PC-3 (cell line): Measurements from ENCODE around the gene PARK7. TPM values are rescaled to one million over a fixed set of nuclear protein-coding genes. Genes with fewer than 3 reads are reported as not detected.
A peak's percentile ranks its signal among the peaks of the same experiment; 100 is the strongest.

Source experiments
- ATAC-seq: fragments of 200-7000 bp; cut with Tn5 transposase; 2 replicates; pipeline ENCODE4 v1.9.1; 2020; ENCODE audit warnings: mild to moderate bottlenecking, moderate library complexity
- BruUV-seq: library from RNA; stranded (reverse); fragments of 400-500 nt; replicated peaks from 2 replicates; lab custom pipeline; 2021; lab: Mats Ljungman, UMichigan
- CTCF ChIA-PET: fragments of 300-600 bp; sonication (Branson Sonifier 250); formaldehyde crosslinking; loops from one replicate; lab custom pipeline; 2022; ENCODE audit warnings: antibody characterized with exemption; lab: Charles Lee
- POLR2A ChIA-PET: fragments of 300-600 bp; sonication (Branson Sonifier 250); formaldehyde crosslinking; loops from one replicate; lab custom pipeline; 2022; ENCODE audit warnings: antibody characterized with exemption; ENCODE audit not compliant: unreplicated experiment; lab: Charles Lee
- DNase-seq: peaks from one replicate; pipeline ENCODE4 v3.0.0-alpha.2; 2015
- H2AFZ ChIP-seq: fragments of 300-600 bp; sonication (generic); 2 replicates; pipeline ENCODE4 v1.6.0; 2016; ENCODE audit warnings: antibody characterized with exemption, low read length
- H3F3A ChIP-seq: fragments of 300-600 bp; sonication (generic); one replicate; pipeline ENCODE4 v1.6.0; 2017; ENCODE audit warnings: antibody characterized with exemption, low read length, control low read depth, mild to moderate bottlenecking; ENCODE audit not compliant: unreplicated experiment
- H3K27ac ChIP-seq: fragments of 300-600 bp; sonication (generic); 2 replicates; pipeline ENCODE4 v1.5.1; 2016; ENCODE audit warnings: mild to moderate bottlenecking, low read length
- H3K27me3 ChIP-seq: fragments of 300-600 bp; sonication (generic); 2 replicates; pipeline ENCODE4 v1.6.1; 2016; ENCODE audit warnings: low read length, mixed read lengths
- H3K36me3 ChIP-seq: fragments of 300-600 bp; sonication (generic); 2 replicates; pipeline ENCODE4 v1.6.1; 2016; ENCODE audit warnings: low read depth, mixed run types, low read length, mixed read lengths
- H3K4me1 ChIP-seq: fragments of 300-600 bp; sonication (generic); 2 replicates; pipeline ENCODE4 v1.5.1; 2016; ENCODE audit warnings: low read length; ENCODE audit not compliant: insufficient read depth
- H3K4me2 ChIP-seq: fragments of 300-600 bp; sonication (generic); 2 replicates; pipeline ENCODE4 v1.6.0; 2016; ENCODE audit warnings: low read length
- H3K4me3 ChIP-seq: fragments of 300-600 bp; sonication (generic); 2 replicates; pipeline ENCODE4 v1.5.1; 2016; ENCODE audit warnings: mild to moderate bottlenecking, low read length, mixed read lengths
- H3K79me2 ChIP-seq: fragments of 300-600 bp; sonication (generic); 2 replicates; pipeline ENCODE4 v1.6.1; 2017; ENCODE audit warnings: low read length, mixed read lengths
- H3K9ac ChIP-seq: fragments of 300-600 bp; sonication (generic); 2 replicates; pipeline ENCODE4 v1.6.0; 2016; ENCODE audit warnings: mild to moderate bottlenecking, low read length
- H3K9me2 ChIP-seq: fragments of 300-600 bp; sonication (generic); replicated peaks from 2 replicates; pipeline ENCODE4 v1.6.1; 2016; ENCODE audit warnings: mixed run types, low read length, mixed read lengths
- H3K9me3 ChIP-seq: fragments of 300-600 bp; sonication (generic); 2 replicates; pipeline ENCODE4 v1.6.1; 2016; ENCODE audit warnings: low read length, mixed read lengths
- H4K20me1 ChIP-seq: fragments of 300-600 bp; sonication (generic); 2 replicates; pipeline ENCODE4 v1.6.1; 2016; ENCODE audit warnings: low read length, mixed read lengths
- EZH2 ChIP-seq: fragments of 300-600 bp; sonication (generic); IDR thresholded peaks from one replicate; pipeline ENCODE4 v1.6.1; 2017; ENCODE audit warnings: antibody characterized with exemption, mild to moderate bottlenecking, low read length; ENCODE audit not compliant: unreplicated experiment
- EZH2phosphoT487 ChIP-seq: fragments of 300-600 bp; sonication (generic); IDR thresholded peaks from 2 replicates; pipeline ENCODE4 v1.6.1; 2018; ENCODE audit warnings: mild to moderate bottlenecking, antibody characterized with exemption, low read length, borderline replicate concordance
- intact Hi-C: fragments of 100-400 bp; cut with micrococcal nuclease; formaldehyde crosslinking; loops from 2 replicates; pipeline ENCODE4 v1.9.0; 2023
- total RNA-seq: library from RNA; depleted of rRNA; stranded (reverse); fragments of >200 nt; gene quantifications from 2 replicates; pipeline ENCODE4 v1.2.3, GENCODE V29; 2014
- TF ChIP-seq, protein P1 (sequence below): fragments of 300-600 bp; sonication (generic); conservative IDR thresholded peaks from 2 replicates; pipeline ENCODE4 v1.5.1; 2017; ENCODE audit warnings: antibody characterized with exemption, low read depth, mild to moderate bottlenecking, low read length

Gene PARK7
- total RNA-seq, 1 experiment from 2014 or later: 316 TPM

DNA sequence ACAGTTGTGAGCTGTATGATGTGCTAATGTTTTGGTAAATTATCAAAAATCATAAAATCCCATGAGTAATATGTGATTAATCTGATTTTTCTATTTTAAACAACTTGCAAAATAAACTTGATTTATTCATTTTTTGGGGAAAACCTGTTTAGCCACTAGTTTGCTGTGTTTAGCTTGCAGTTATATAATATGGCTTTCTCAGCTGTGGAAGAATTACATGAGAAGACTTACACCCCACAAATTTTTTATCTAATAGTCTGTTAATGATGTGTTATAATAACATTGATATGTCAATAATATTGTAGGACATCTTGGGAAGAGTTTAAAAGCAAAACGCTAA lies 67.0 kb downstream of the PARK7 start:
- H3K79me2 ChIP-seq: peaks cover 34% of the 10 kb centered on the region
- H3K36me3 ChIP-seq: peaks cover 18% of the 10 kb centered on the region
- ChIA-PET POLR2A (interaction anchor here (0.5 to 1.3 kb wide), 7 partner anchors 8 to 169 kb away, joined by 3 to 18 read pairs (median 3); no protein-coding TSS in a partner anchor), CTCF (interaction anchor here (0.6 to 2.7 kb wide), 5 partner anchors 13 to 285 kb away, joined by 3 to 8 read pairs (median 4); no protein-coding TSS in a partner anchor)
- H3K4me3 ChIP-seq: no peak overlapping the region; the same call in 1 of the 2 replicates
- H3K9me2 ChIP-seq: no peaks in the 10 kb centered on the region
- intact Hi-C loops: loop anchor here (1.0 to 2.0 kb wide), 6 partner anchors 32 to 210 kb away; no protein-coding TSS in a partner anchor
- no peak for TF ChIP-seq EZH2
- TF ChIP-seq, protein P1, sequence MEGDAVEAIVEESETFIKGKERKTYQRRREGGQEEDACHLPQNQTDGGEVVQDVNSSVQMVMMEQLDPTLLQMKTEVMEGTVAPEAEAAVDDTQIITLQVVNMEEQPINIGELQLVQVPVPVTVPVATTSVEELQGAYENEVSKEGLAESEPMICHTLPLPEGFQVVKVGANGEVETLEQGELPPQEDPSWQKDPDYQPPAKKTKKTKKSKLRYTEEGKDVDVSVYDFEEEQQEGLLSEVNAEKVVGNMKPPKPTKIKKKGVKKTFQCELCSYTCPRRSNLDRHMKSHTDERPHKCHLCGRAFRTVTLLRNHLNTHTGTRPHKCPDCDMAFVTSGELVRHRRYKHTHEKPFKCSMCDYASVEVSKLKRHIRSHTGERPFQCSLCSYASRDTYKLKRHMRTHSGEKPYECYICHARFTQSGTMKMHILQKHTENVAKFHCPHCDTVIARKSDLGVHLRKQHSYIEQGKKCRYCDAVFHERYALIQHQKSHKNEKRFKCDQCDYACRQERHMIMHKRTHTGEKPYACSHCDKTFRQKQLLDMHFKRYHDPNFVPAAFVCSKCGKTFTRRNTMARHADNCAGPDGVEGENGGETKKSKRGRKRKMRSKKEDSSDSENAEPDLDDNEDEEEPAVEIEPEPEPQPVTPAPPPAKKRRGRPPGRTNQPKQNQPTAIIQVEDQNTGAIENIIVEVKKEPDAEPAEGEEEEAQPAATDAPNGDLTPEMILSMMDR: no peak
- TF ChIP-seq EZH2phosphoT487: no peak
- no peak overlapping the region for H2AFZ ChIP-seq
- peaks cover 40% of the 10 kb centered on the region for H3K4me1 ChIP-seq
- H3K27me3 ChIP-seq: no peaks in the 10 kb centered on the region
- H3K27ac ChIP-seq: peak overlapping the region; percentile 94
- DNase-seq (no peak), ATAC-seq (no peak; the same call in 1 of the 2 replicates)
- H3K9ac ChIP-seq: peak overlapping the region; percentile 87
- H3K4me2 ChIP-seq: peak overlapping the region; percentile 89
- H4K20me1 ChIP-seq: peaks cover 21% of the 10 kb centered on the region
- H3K9me3 ChIP-seq: no peaks in the 10 kb centered on the region
- no TSS peak for BruUV-seq
- peaks cover 14% of the 10 kb centered on the region for H3F3A ChIP-seq

DNA sequence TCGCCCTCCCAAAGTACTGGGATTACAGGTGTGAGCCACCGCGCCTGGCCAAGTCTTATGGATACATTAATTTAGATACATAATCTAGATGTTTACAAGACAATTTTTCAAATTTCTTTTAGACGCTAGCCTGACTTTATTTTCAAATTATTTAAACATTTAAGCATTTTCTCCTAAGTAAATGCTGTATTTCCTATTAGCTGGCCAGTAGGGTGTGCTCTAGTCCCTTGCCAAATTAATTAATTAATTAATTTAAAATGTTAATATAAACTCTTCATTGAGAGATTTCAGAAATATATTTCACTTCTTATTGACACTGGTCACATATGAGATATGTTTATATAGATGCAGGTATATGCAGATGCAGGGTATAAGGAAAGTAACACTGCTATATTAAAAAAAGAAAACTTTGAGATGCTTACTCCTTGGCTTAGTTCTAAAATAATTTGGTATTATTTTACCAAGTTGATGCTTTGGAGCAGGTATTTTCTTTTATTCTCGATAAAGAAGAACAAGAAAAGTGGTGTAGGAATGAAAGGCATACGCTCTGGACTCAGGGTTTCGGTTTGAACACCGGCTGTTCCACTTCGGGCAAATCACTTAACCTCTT lies 69.8 kb downstream of the PARK7 start:
- Histone ChIP-seq H3K9me3 (no peaks in the 10 kb centered on the region), H3K4me3 (no peak overlapping the region), H4K20me1 (no peaks in the 10 kb centered on the region), H3F3A (peaks cover 14% of the 10 kb centered on the region), H3K27ac (peak overlapping the region; percentile 70), H3K9ac (peak overlapping the region; percentile 56), H2AFZ (no peak overlapping the region), H3K79me2 (peaks cover 9% of the 10 kb centered on the region), H3K4me2 (no peak overlapping the region), H3K4me1 (peaks cover 36% of the 10 kb centered on the region), H3K9me2 (no peaks in the 10 kb centered on the region), H3K27me3 (no peaks in the 10 kb centered on the region), H3K36me3 (no peaks in the 10 kb centered on the region)
- ChIA-PET POLR2A (no interaction called here), CTCF (interaction anchor here (0.6 to 1.0 kb wide), 2 partner anchors 30 to 232 kb away, joined by 3 to 4 read pairs; no protein-coding TSS in a partner anchor)
- intact Hi-C loops: loop anchor here (1.0 kb wide), 1 partner anchor 283 kb away; no protein-coding TSS in a partner anchor
- DNase-seq: peak; percentile 76
- no peak for ATAC-seq
- BruUV-seq: no TSS peak
- no peak for TF ChIP-seq EZH2
- TF ChIP-seq, protein P1: peak; percentile 61

DNA sequence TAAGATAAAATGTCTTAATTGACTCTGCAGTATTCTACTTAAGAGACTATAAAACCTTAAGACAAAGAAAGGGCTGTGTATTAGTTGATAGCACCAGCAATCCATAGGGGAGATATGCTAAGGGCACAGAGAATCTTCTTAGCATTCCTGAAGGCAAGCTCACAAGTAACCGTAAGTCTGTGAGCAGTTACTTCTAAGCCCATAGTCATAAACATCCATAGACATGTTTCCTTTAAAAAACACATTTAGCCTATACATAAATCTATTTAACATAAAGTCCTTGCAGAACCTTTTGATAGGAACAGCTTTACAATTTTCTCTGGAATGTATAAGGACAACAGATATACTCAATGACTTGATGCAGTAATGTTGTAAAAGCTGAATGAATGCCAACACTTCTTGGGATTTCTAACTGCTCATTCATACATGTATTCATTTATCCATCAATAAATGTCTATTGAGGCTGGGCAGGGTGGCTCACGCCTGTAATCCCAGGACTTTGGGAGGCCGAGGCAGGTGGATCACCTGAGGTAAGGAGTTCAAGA lies 70.9 kb downstream of the PARK7 start:
- TF ChIP-seq EZH2phosphoT487 (no peak), EZH2 (no peak)
- TF ChIP-seq, protein P1: no peak
- POLR2A ChIA-PET: interaction anchor here (0.5 kb wide), 1 partner anchor 44 kb away, joined by 3 read pairs; no protein-coding TSS in a partner anchor
- H3K4me1 ChIP-seq: peaks cover 24% of the 10 kb centered on the region
- no peaks in the 10 kb centered on the region for H4K20me1 ChIP-seq
- no peak overlapping the region for H3K4me2 ChIP-seq
- H3K79me2 ChIP-seq: no peaks in the 10 kb centered on the region
- no peaks in the 10 kb centered on the region for H3K27me3 ChIP-seq
- intact Hi-C loops: no loop called here
- H3K36me3 ChIP-seq: no peaks in the 10 kb centered on the region
- no peak for ATAC-seq
- no peak for DNase-seq
- H2AFZ ChIP-seq: no peak overlapping the region
- H3K9me3 ChIP-seq: no peaks in the 10 kb centered on the region
- peak overlapping the region; percentile 56 for H3K9ac ChIP-seq
- H3K4me3 ChIP-seq: no peak overlapping the region
- H3K9me2 ChIP-seq: no peaks in the 10 kb centered on the region
- BruUV-seq: no TSS peak
- peak overlapping the region; percentile 70 for H3K27ac ChIP-seq
- CTCF ChIA-PET: no interaction called here
- H3F3A ChIP-seq: peaks cover 11% of the 10 kb centered on the region
